A549 (cell line): ENCODE data around the gene FOXO3. TPM values are rescaled to one million over a fixed set of nuclear protein-coding genes. Genes with fewer than 3 reads are reported as not detected.

ENCODE experiments used
- ATAC-seq, 2 experiments: fragments of 200-7000 bp in 1 of 2; fragments of >200 bp in 1 of 2; cut with Nextera tagmentation in 1 of 2; cut with Tn5 transposase in 1 of 2; 3 replicates each; pipeline versions ENCODE4 v1.8.0 to v1.9.1; 2018 to 2020; ENCODE audit warnings: mild to moderate bottlenecking in 1 of 2, moderate library complexity in 1 of 2
- CTCF ChIA-PET: fragments of 300-600 bp; sonication (Branson Sonifier 250); formaldehyde crosslinking; extraction: SDS; loops from one replicate; lab custom pipeline; 2021; ENCODE audit warnings: antibody characterized with exemption, inconsistent platforms; lab: Yijun Ruan, JAX
- POLR2A ChIA-PET: fragments of 350-600 bp; formaldehyde crosslinking; extraction: SDS; loops from one replicate; lab custom pipeline; 2021; ENCODE audit warnings: antibody characterized with exemption, inconsistent platforms; lab: Yijun Ruan, JAX
- DNase-seq, 2 experiments: peaks; one replicate each; pipeline versions ENCODE4 v3.0.0 to v3.0.0-alpha.2; 2011 to 2016; ENCODE audit warnings: low read depth in 1 of 2, low spot score in 1 of 2
- FAIRE-seq: peaks from 2 replicates; lab custom pipeline; 2011; peaks lifted over from hg19 to GRCh38; lab: Jason Lieb, UNC
- H3K27ac ChIP-seq, 2 experiments: fragments of >200 bp; sonication (Bioruptor Twin); formaldehyde crosslinking; 3 replicates each; pipeline ENCODE4 v1.5.1; 2016 to 2017
- H3K4me1 ChIP-seq: fragments of >200 bp; sonication (Bioruptor Twin); formaldehyde crosslinking; 3 replicates; pipeline ENCODE4 v1.6.1; 2016
- H3K4me2 ChIP-seq: fragments of >200 bp; sonication (Bioruptor Twin); formaldehyde crosslinking; 3 replicates; pipeline ENCODE4 v1.6.1; 2016
- H3K4me3 ChIP-seq: fragments of >200 bp; sonication (Bioruptor Twin); formaldehyde crosslinking; 3 replicates; pipeline ENCODE4 v1.5.1; 2016
- H3K9me3 ChIP-seq: fragments of >200 bp; sonication (Bioruptor Twin); formaldehyde crosslinking; 3 replicates; pipeline ENCODE4 v1.6.1; 2016
- ATOH8 ChIP-seq: fragments of 250-450 bp; sonication (Bioruptor Pico); IDR thresholded peaks from 2 replicates; pipeline ENCODE4 v1.5.0; 2020; ENCODE audit warnings: low read depth, mild to moderate bottlenecking, moderate library complexity
- BHLHE40 ChIP-seq: IDR thresholded peaks from 2 replicates; pipeline ENCODE4 v1.6.1; 2012; ENCODE audit warnings: low read depth, low read length, inconsistent platforms
- EHF ChIP-seq: fragments of 250-450 bp; sonication (Bioruptor Pico); IDR thresholded peaks from 2 replicates; pipeline ENCODE4 v1.5.0; 2020; ENCODE audit warnings: mild to moderate bottlenecking
- FOSL2 ChIP-seq, 2 experiments: fragments of 450-650 bp in 1 of 2; fragments of >200 bp in 1 of 2; sonication (Bioruptor Twin) in 1 of 2; formaldehyde crosslinking; IDR thresholded peaks; 2 replicates each; pipeline versions ENCODE4 v1.5.0 to v1.6.1; 2016 to 2020; ENCODE audit warnings: mild to moderate bottlenecking in 1 of 2, moderate library complexity in 1 of 2
- FOXS1 ChIP-seq: fragments of 250-450 bp; sonication (Bioruptor Pico); IDR thresholded peaks from 2 replicates; pipeline ENCODE4 v1.5.0; 2020; ENCODE audit warnings: mild to moderate bottlenecking, moderate library complexity
- HEYL ChIP-seq: fragments of 250-450 bp; sonication (Bioruptor Pico); IDR thresholded peaks from 2 replicates; pipeline ENCODE4 v1.8.0; 2021; ENCODE audit warnings: mild to moderate bottlenecking, moderate library complexity
- HOXB5 ChIP-seq: fragments of 250-450 bp; sonication (Bioruptor Pico); IDR thresholded peaks from 2 replicates; pipeline ENCODE4 v1.5.0; 2020; ENCODE audit warnings: mild to moderate bottlenecking, moderate library complexity
- MAX ChIP-seq: IDR thresholded peaks from 2 replicates; pipeline ENCODE4 v1.6.1; 2012
- MAZ ChIP-seq: fragments of 150-350 bp; IDR thresholded peaks from 2 replicates; pipeline ENCODE4 v1.6.1; 2014; ENCODE audit warnings: antibody characterized with exemption, low read depth, low read length, borderline replicate concordance
- NPAS2 ChIP-seq: fragments of 250-450 bp; sonication (Bioruptor Pico); IDR thresholded peaks from 2 replicates; pipeline ENCODE4 v1.8.0; 2022; ENCODE audit warnings: mild to moderate bottlenecking, moderate library complexity, borderline replicate concordance
- POLR2AphosphoS2 ChIP-seq: conservative IDR thresholded peaks from 2 replicates; pipeline ENCODE4 v1.6.1; 2012; ENCODE audit warnings: low read length, improper control_type of control experiment, inconsistent platforms
- RARB ChIP-seq: fragments of 250-450 bp; sonication (Bioruptor Pico); IDR thresholded peaks from 2 replicates; pipeline ENCODE4 v1.8.0; 2021; ENCODE audit warnings: mild to moderate bottlenecking, moderate library complexity
- REST ChIP-seq: fragments of 200-600 bp; sonication (generic); IDR thresholded peaks from 2 replicates; pipeline ENCODE4 v1.6.1; 2016; ENCODE audit warnings: antibody characterized with exemption, mild to moderate bottlenecking, moderate library complexity
- RFX5 ChIP-seq: fragments of 450-650 bp; IDR thresholded peaks from 2 replicates; pipeline ENCODE4 v1.7.1; 2014; ENCODE audit warnings: antibody characterized with exemption, mild to moderate bottlenecking, moderate library complexity
- RNF2 ChIP-seq: fragments of 200-600 bp; sonication (generic); IDR thresholded peaks from 2 replicates; pipeline ENCODE4 v1.6.1; 2016; ENCODE audit warnings: low read depth, mild to moderate bottlenecking, antibody characterized with exemption, moderate library complexity, borderline replicate concordance
- SMC3 ChIP-seq: fragments of >200 bp; sonication (Bioruptor Twin); formaldehyde crosslinking; IDR thresholded peaks from 3 replicates; pipeline ENCODE4 v1.6.1; 2018; ENCODE audit warnings: inconsistent platforms
- TFCP2L1 ChIP-seq: fragments of 250-450 bp; sonication (Bioruptor Pico); IDR thresholded peaks from 2 replicates; pipeline ENCODE4 v1.5.0; 2021; ENCODE audit warnings: mild to moderate bottlenecking
- USF2 ChIP-seq: fragments of 450-650 bp; IDR thresholded peaks from 2 replicates; pipeline ENCODE4 v1.6.1; 2014; ENCODE audit warnings: antibody characterized with exemption
- WGBS: methylation state at CpG from one replicate; pipeline ENCODE4 v1.1.6; 2017; ENCODE audit errors: missing lambda C conversion rate; 5-methylcytosine and 5-hydroxymethylcytosine counted together
- polyA plus RNA-seq, 4 experiments: library from polyadenylated mRNA; depleted of rRNA in 3 of 4; stranded (reverse); fragments of >200 nt; fragmentation: RNase III in 1 of 4; extraction: RNeasy Plus Mini Kit Qiagen cat#74134 plus additional on column Dnase treatment in 1 of 4; gene quantifications; 2 replicates in 3 of 4; 3 replicates in 1 of 4; pipeline ENCODE4 v1.2.3, GENCODE V29; 2011 to 2017

The FOXO3 gene
- polyA plus RNA-seq, 2 of the 4 experiments (the other 2 are of a cell fraction): 4.6 to 7.5 TPM

- no peak for DNase-seq
- no peak for TF ChIP-seq MAZ
- no peak for TF ChIP-seq POLR2AphosphoS2
- no peak for TF ChIP-seq REST
- no peak for TF ChIP-seq RFX5
- no peak for TF ChIP-seq RNF2
- TF ChIP-seq NPAS2 (CRISPR knock-in tag): no peak
- no peak for TF ChIP-seq USF2
- TF ChIP-seq, all 56 proteins: peak for 0
- CTCF ChIA-PET: no interaction called here
- FAIRE-seq: no peak
- WGBS: 86% methylated on average over 9 of the region's 9 CpGs
- POLR2A ChIA-PET: no interaction called here
- ATAC-seq: no peak
- H3K4me3 ChIP-seq: no peak overlapping the region
- H3K4me1 ChIP-seq: no peaks in the 10 kb centered on the region
- H3K4me2 ChIP-seq: no peak overlapping the region
- no peak overlapping the region for H3K27ac ChIP-seq
- no peaks in the 10 kb centered on the region for H3K9me3 ChIP-seq
Observed at GRCh38 chr6:108651340-108652227, 90.9 kb downstream of the FOXO3 start.

GRCh38 chr6:108652375-108652774, 91.7 kb downstream of the FOXO3 start:
- Histone ChIP-seq H3K27ac (no peak overlapping the region; a peak in 1 of 6 replicates), H3K4me1 (no peaks in the 10 kb centered on the region), H3K9me3 (no peaks in the 10 kb centered on the region), H3K4me3 (no peak overlapping the region), H3K4me2 (no peak overlapping the region)
- no peak for TF ChIP-seq FOXS1 (CRISPR knock-in tag)
- TF ChIP-seq MAX: no peak
- TF ChIP-seq EHF: no peak
- TF ChIP-seq RNF2: no peak
- no peak for TF ChIP-seq RARB (CRISPR knock-in tag)
- TF ChIP-seq BHLHE40: no peak
- no peak for TF ChIP-seq ATOH8 (CRISPR knock-in tag)
- TF ChIP-seq FOSL2 (IDR thresholded peaks at IDR 0.05): no peak
- TF ChIP-seq FOSL2 (CRISPR knock-in tag; IDR thresholded peaks at IDR 0.05): no peak
- TF ChIP-seq SMC3: no peak
- DNase-seq (no peak), FAIRE-seq (no peak), ATAC-seq (no peak)
- ChIA-PET CTCF (no interaction called here), POLR2A (no interaction called here)

GRCh38 chr6:108653949-108654348, 93.2 kb downstream of the FOXO3 start:
- H3K4me2 ChIP-seq: no peak overlapping the region
- WGBS: 86% methylated on average over 3 of the region's 3 CpGs
- ATAC-seq (no peak), DNase-seq (no peak), FAIRE-seq (no peak)
- H3K4me3 ChIP-seq: no peak overlapping the region
- ChIA-PET POLR2A (no interaction called here), CTCF (no interaction called here)
- no peaks in the 10 kb centered on the region for H3K9me3 ChIP-seq
- H3K4me1 ChIP-seq: no peaks in the 10 kb centered on the region
- H3K27ac ChIP-seq: no peak overlapping the region; a peak in 1 of 6 replicates
- TF ChIP-seq TFCP2L1 (CRISPR knock-in tag): no peak
- TF ChIP-seq HOXB5: no peak
- TF ChIP-seq HEYL (CRISPR knock-in tag): no peak
- TF ChIP-seq MAX: no peak
